Skeletal muscle satellite cell (primary cell): Measurements from ENCODE around the gene GALNT9.

Experiments
- H3K27me3 ChIP-seq: 2 replicates; pipeline ENCODE4 v1.7.0; 2013; ENCODE audit warnings: low read length; ENCODE audit not compliant: control insufficient read depth, insufficient read depth
- H3K36me3 ChIP-seq: 2 replicates; pipeline ENCODE4 v1.7.0; 2013; ENCODE audit warnings: mild to moderate bottlenecking, control low read depth, low read length; ENCODE audit not compliant: insufficient read depth
- H3K4me1 ChIP-seq: 2 replicates; pipeline ENCODE4 v1.7.0; 2013; ENCODE audit warnings: low read length; ENCODE audit not compliant: control insufficient read depth, insufficient read depth
- H3K4me2 ChIP-seq: 2 replicates; pipeline ENCODE4 v1.7.0; 2013; ENCODE audit warnings: mild to moderate bottlenecking, low read length
- H3K4me3 ChIP-seq: 2 replicates; pipeline ENCODE4 v1.7.0; 2013; ENCODE audit warnings: low read length
- H3K9ac ChIP-seq: 2 replicates; pipeline ENCODE4 v1.7.0; 2013; ENCODE audit warnings: mild to moderate bottlenecking, low read depth, low read length, moderate library complexity
- H3K9me3 ChIP-seq: replicated peaks from 2 replicates; pipeline ENCODE4 v1.7.0; 2013; ENCODE audit warnings: mild to moderate bottlenecking, control low read depth, low read length

The GALNT9 gene

GRCh38 chr12:132282950-132283771 is 46.2 kb downstream of the GALNT9 start:
- Histone ChIP-seq H3K36me3 (no peaks in the 10 kb centered on the region), H3K4me3 (no peak overlapping the region), H3K9ac (no peak overlapping the region), H3K4me2 (no peak overlapping the region), H3K27me3 (peaks cover 60% of the 10 kb centered on the region), H3K9me3 (no peaks in the 10 kb centered on the region), H3K4me1 (peaks cover 7% of the 10 kb centered on the region)

- peaks cover 7% of the 10 kb centered on the region for H3K4me1 ChIP-seq
These were observed 47.1 kb downstream of the GALNT9 start for GRCh38 chr12:132282031-132282949.

GRCh38 chr12:132281038-132281437 is 48.4 kb downstream of the GALNT9 start:
- H3K27me3 ChIP-seq, result peaks cover 64% of the 10 kb centered on the region
- H3K36me3 ChIP-seq, result no peaks in the 10 kb centered on the region
- H3K4me1 ChIP-seq, result no peaks in the 10 kb centered on the region
- H3K9ac ChIP-seq, result no peak overlapping the region
- H3K4me2 ChIP-seq, result no peak overlapping the region
- H3K9me3 ChIP-seq, result no peaks in the 10 kb centered on the region
- H3K4me3 ChIP-seq, result no peak overlapping the region

More at GRCh38 chr12:132282031-132282949, 47.1 kb downstream of the GALNT9 start:
- H3K27me3 ChIP-seq, result peaks cover 58% of the 10 kb centered on the region
- H3K9me3 ChIP-seq, result no peaks in the 10 kb centered on the region
- no peak overlapping the region for H3K9ac ChIP-seq
- H3K36me3 ChIP-seq, result no peaks in the 10 kb centered on the region
- no peak overlapping the region for H3K4me3 ChIP-seq
- H3K4me2 ChIP-seq, result no peak overlapping the region

GRCh38 chr12:132280406-132280805 is 49.0 kb downstream of the GALNT9 start:
- no peaks in the 10 kb centered on the region for H3K4me1 ChIP-seq
- no peak overlapping the region for H3K9ac ChIP-seq
- no peak overlapping the region for H3K4me2 ChIP-seq
- H3K27me3 ChIP-seq, result peaks cover 61% of the 10 kb centered on the region
- H3K36me3 ChIP-seq, result no peaks in the 10 kb centered on the region
- no peaks in the 10 kb centered on the region for H3K9me3 ChIP-seq
- no peak overlapping the region for H3K4me3 ChIP-seq

DNA sequence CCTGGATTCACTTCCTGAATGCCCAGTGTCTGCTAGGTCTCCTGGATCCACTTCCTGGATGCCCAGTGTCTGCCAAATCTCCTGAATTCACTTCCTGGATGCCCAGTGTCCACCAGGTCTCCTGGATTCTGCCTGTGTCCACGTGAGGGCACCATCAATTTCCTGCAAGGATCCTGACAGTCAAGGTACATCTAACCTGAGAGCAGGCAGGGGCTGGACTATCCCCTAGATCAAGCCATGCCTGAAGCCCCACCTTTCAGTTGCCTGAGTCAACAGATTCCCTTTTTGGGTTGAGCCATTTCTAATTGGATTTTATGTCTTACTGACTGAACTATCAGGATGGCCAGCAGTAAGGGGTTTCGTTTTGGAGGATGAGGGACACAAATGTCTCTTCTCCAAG is 49.5 kb downstream of the GALNT9 start:
- H3K4me3 ChIP-seq, result no peak overlapping the region
- H3K36me3 ChIP-seq, result no peaks in the 10 kb centered on the region
- H3K9me3 ChIP-seq, result no peaks in the 10 kb centered on the region
- no peaks in the 10 kb centered on the region for H3K4me1 ChIP-seq
- H3K27me3 ChIP-seq, result peaks cover 58% of the 10 kb centered on the region
- H3K9ac ChIP-seq, result no peak overlapping the region
- no peak overlapping the region for H3K4me2 ChIP-seq

DNA sequence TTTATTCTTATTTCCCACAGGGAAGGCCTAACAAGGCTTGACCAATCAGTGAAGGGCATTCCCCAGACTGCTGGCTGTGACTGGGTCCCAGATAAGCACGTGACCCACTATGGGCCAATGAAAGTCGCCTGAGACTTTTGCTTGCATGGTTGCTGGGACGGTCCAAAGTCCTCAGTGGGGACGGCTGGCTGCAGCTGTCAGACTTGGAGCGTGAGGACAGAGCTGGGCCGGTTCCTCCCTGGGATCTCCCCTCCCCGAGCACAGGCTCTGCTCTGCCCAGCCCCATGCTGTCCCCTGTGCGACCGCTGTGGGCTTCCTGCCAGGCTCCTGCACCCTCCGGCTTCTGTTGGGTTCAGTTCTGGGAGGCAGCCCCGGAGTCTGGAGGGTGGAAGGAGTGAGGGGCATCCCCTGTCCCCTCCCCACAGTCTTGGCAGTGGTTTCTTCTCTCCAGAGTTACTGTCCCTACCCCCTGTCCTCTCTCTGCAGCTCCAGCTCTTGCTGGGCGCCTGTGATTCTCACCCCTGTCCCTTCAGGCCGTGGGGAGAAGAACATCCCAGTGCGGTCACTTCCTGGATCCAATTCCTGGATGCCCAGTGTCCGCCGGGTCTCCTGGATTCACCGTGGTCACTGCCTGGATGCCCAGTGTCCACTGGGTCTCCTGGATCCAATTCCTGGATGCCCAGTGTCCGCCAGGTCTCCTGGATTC is 50.1 kb downstream of the GALNT9 start:
- Histone ChIP-seq H3K4me3 (no peak overlapping the region), H3K36me3 (no peaks in the 10 kb centered on the region), H3K9me3 (no peaks in the 10 kb centered on the region), H3K4me2 (no peak overlapping the region), H3K4me1 (no peaks in the 10 kb centered on the region), H3K27me3 (peaks cover 58% of the 10 kb centered on the region), H3K9ac (no peak overlapping the region)

- H3K4me3 ChIP-seq, result no peak overlapping the region
- H3K9ac ChIP-seq, result no peak overlapping the region
- peaks cover 57% of the 10 kb centered on the region for H3K27me3 ChIP-seq
- H3K4me2 ChIP-seq, result no peak overlapping the region
- no peaks in the 10 kb centered on the region for H3K9me3 ChIP-seq
- no peaks in the 10 kb centered on the region for H3K4me1 ChIP-seq
- no peaks in the 10 kb centered on the region for H3K36me3 ChIP-seq
These were observed 50.8 kb downstream of the GALNT9 start for GRCh38 chr12:132278401-132279183.

DNA sequence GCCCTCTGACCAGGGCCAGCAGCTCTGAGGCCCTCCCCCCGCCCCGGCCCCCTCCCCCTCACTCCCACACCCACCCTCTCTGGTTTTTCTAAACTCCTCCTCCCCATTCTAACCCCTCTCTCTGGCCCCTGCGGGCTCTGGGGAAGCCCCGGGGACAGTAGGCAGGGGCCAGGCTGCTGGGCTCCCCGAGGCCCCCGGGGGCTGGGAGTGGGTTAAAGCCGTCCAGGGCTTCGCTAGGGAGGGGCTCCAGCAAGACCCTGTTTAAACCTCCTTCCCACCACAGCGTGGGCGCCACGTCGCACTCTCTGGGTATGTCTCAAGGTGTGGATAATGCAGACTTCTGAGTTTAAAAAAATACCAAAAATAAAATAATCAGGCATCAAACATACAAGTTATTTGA is 51.4 kb downstream of the GALNT9 start:
- Histone ChIP-seq H3K36me3 (no peaks in the 10 kb centered on the region), H3K9ac (no peak overlapping the region), H3K4me3 (no peak overlapping the region), H3K4me1 (no peaks in the 10 kb centered on the region), H3K27me3 (peaks cover 60% of the 10 kb centered on the region), H3K4me2 (no peak overlapping the region), H3K9me3 (no peaks in the 10 kb centered on the region)

- H3K4me3 ChIP-seq, result no peak overlapping the region
- H3K4me2 ChIP-seq, result no peak overlapping the region
- H3K9ac ChIP-seq, result no peak overlapping the region
- no peaks in the 10 kb centered on the region for H3K9me3 ChIP-seq
- no peaks in the 10 kb centered on the region for H3K4me1 ChIP-seq
- H3K27me3 ChIP-seq, result peaks cover 64% of the 10 kb centered on the region
- no peaks in the 10 kb centered on the region for H3K36me3 ChIP-seq
These were observed 51.9 kb downstream of the GALNT9 start for GRCh38 chr12:132277374-132277941.

DNA sequence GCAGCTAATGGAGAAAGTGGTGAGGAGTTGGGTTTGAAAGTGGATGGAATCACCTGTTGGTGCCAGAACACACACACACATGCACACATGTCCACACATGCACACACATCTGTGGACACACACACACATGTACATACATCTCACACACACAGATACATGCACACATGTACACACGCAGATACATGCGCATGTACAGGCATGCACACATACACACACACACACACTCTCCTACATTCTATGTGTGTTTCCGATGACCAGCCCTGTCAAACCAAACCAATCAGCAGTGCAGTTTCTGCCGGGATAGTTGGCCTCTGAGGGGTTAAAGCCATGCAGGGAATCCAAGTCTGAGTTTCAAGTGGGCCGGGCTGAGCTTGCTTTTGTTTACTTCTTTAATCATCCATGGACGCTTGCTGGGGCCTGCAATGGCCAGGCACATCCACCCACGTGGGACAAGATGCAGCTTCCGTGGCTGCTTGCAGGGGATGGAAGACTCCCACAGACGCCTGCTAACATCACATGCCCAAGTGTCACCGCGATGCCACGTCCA is 52.5 kb downstream of the GALNT9 start:
- Histone ChIP-seq H3K4me3 (no peak overlapping the region), H3K27me3 (peaks cover 70% of the 10 kb centered on the region)

More for the DNA sequence above, 52.5 kb downstream of the GALNT9 start:
- no peak overlapping the region for H3K4me2 ChIP-seq
- H3K9ac ChIP-seq, result no peak overlapping the region
- H3K36me3 ChIP-seq, result no peaks in the 10 kb centered on the region
- no peaks in the 10 kb centered on the region for H3K9me3 ChIP-seq
- H3K4me1 ChIP-seq, result no peaks in the 10 kb centered on the region
